Suppressor macrophage treated with lipopolysaccharide for 4 hours (primary cell): Measurements from ENCODE around the gene UPB1.
A peak's percentile ranks its signal among the peaks of the same experiment; 100 is the strongest.

Experiments
- DNase-seq: peaks from one replicate; pipeline ENCODE4 v3.0.0-alpha.2; 2020

The UPB1 gene

GRCh38 chr22:24571266-24571665 lies 76.1 kb downstream of the UPB1 start:
- DNase-seq: no peak

DNA sequence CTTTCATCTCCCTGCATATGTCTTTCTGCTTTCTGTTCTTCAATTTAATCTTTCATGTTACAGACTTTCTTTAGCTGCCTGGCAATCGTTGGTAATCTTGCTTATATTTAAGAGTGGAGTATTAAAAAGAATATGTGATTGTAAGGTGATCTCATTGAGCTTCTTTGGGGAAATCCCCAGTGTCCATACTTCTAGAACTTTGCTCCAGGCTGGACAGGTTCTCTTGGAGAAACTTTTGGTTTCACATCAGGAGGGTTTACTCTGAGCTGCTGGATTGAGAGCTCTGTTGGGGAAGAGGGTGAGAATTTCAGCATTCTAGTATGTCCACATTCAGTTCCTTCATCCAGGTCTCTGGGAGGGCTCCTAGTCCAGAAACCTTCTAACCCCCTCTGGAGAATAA lies 81.6 kb downstream of the UPB1 start:
- peak; percentile 9 for DNase-seq
